Kidney capillary endothelial cell (primary cell): Measurements from ENCODE around the gene RNF152.

Experiments used
- DNase-seq: peaks from one replicate; pipeline ENCODE4 v3.0.0-alpha.2; 2018; ENCODE audit warnings: low spot score

The RNF152 gene, protein sequence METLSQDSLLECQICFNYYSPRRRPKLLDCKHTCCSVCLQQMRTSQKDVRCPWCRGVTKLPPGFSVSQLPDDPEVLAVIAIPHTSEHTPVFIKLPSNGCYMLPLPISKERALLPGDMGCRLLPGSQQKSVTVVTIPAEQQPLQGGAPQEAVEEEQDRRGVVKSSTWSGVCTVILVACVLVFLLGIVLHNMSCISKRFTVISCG

DNA sequence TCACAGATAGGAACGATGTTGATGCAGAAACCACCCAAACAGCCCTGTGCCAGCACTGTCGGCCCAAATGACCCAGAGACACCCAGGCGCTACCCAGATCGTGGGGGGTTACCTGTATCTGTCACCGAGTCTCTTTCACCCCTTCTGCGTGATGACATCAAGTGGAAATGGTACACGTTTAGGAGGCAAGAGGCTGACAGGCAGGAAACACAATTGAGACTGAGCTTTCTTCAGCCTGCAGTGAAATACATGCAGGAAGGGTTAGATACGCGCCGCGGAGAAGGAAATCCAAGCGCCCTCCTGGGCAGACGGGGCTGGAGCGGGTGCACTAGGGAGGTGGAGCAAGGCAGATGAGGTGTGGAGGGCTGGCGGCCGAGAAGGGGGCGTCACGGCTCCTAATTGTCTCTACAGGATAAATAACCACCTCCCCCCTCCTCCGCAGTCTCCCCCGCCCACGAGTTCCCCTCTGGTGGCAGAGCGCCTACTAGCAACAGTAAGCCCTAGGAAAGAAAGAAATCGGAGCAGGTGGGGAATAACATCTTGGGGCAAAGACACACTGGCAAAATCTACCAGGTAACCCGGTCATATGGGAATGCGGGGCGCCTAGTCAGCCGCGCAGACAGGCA is at the start of gene RNF152:
RNF152 (minus strand) TSS at position 325 of the 626 bp plus-strand sequence. CDS start 76,544 bp downstream, outside the sequence.
- DNase-seq: peak; percentile 36

DNA sequence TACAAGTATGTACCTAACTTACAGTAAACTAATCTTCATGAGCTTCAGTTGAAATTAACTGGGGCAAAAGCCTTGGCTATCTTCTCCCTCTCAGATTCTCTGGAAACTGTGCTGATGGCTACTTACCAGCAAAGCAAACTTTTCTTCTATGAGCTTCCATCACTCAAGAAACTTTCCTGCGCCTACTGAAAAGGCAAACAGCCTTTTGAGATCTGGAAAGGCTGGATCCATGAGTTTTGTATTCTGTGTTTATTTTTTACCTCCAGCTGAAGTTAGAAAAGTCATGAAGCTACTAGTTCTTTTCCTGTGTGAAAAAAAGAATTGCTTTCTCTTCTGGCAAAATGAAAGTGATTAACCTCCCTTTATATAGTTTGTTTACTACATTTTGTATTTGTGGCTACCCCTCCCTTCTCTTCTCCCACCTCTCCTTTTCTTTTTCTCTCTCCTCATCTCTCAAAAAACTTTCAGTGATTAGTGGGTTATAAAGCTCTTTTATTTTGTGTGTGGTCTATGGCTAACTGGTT is 49.2 kb upstream of the RNF152 start:
- DNase-seq: no peak

DNA sequence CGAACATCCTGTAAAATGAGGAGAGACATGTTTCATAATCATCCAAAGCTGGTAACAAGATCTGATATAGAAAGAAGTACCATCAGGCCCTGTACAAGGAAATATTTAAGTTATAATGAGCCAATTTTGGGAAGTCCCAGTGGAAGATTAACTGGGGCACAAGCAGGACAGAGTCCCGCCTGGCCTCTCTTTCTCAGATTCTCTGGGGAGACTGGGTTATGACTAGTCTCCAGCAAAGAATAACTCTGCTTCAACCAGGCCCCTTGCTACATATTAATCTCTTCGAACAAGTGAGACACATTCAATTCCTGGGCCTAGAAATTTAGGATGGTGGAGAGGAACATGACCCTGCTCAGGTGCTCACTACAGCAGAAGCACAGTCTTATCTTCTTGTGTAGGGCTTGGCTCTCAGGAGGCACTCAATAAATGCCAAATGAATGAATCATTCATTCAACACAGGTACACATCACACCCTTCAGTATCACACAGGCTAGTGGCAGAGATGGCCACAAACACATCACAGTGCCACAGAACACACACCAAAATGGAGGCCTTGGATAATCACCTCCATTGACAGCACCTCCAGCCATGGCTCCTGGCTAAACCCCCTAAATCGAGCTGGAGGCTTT is 46.4 kb upstream of the RNF152 start:
- no peak for DNase-seq

DNA sequence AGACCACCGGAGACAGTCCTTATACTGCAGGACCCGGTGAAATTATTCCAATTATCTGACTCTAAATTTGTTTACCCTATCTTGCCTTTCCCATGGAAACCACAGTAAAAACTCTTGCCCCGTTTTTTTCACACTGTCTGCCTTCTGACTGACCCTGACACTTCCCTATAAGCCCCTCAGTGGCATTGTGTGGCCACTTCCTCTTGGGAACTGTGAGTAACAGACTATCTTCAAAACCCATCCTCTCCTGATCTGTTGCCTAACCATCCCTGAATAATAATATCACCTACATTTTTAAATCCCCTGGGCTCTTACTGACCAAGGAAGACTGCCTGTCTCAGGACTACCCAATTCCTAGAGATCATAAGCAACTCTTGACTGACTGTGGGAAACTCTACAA is 42.6 kb upstream of the RNF152 start:
- no peak for DNase-seq

DNA sequence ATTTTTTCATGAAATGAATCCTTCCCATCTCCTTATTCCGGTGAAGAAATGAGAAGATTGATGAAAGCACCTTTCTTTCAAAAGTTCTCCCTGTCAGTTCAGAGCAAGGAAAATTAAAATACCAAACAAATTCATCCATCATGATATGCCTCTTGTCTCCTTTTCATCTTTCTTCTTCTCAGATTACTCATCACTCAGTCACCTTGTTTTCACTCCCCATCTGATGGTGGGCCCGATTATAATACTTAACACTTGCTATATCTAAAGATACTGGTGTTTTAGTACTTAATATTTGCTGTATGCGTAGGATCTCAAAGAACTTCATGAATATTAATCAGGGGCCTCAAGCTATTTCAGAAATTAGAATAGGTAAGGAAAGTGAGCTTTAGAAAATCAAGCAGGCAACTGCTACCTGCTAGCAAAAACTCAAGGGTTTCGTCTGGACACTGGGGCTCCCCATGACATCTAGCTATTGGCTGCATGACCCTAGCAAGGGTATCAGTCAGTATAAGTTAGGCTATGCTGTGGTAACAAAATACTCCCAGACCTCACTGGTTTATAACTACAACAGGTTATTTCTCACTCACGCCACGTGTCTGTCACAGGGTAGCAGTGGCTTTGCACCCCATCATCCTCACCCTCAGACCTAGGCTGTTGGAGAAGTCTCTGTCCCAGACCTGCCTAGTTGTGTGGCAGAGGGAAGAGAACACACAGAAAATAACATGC is 39.0 kb upstream of the RNF152 start:
- no peak for DNase-seq

DNA sequence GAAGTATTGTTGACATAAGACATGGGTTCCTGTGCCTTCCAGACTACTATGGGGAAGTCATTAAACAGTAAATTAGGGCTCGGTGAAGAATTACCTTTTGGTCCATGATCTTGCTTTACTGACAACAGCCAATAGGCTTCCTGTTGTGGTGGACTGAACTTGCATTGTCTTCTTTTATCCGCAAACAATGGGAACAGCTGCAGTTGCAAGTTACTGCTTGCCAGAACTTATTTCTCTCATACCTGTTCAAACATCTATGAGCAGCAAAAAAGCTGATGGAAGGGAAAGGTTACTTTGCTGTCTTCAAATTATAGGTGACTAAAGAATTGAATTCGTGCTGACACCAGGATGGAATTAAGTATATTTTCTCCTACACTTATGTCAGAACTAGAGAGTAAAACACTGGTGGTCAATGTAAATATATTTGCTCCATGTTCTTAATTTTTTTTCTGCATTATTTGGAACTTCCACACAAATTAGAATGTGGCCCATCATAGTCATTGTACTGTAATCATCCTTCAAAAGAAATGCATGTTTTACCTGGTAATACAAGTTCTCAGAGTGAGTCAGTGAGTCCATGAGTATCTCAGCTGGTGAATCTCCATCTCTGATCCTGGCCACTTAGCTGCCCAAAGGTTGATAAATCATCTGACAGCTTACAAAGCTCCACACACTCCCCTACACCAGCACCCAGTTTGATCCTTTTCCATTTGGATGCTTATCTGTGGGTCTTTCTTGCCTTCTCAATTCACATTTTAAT is 37.3 kb upstream of the RNF152 start:
- DNase-seq: no peak

DNA sequence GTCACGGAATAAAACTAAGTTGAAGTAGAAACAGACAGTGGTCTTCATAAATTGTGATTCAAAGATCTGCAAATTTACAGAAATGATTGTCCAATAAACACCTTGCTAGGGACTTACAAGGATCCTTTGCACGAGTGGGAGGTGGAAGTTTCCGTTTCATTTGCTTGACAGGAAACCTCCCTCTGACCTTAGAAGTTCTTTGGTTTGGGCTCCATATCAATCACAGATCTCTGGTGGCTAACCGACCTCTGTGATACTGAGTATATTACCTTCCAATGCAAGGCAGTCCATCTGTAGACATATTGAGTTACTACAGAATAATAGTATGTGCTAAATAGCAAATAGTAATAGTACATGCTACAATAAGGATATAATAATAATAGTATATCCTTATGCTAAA is 33.7 kb upstream of the RNF152 start:
- no peak for DNase-seq

DNA sequence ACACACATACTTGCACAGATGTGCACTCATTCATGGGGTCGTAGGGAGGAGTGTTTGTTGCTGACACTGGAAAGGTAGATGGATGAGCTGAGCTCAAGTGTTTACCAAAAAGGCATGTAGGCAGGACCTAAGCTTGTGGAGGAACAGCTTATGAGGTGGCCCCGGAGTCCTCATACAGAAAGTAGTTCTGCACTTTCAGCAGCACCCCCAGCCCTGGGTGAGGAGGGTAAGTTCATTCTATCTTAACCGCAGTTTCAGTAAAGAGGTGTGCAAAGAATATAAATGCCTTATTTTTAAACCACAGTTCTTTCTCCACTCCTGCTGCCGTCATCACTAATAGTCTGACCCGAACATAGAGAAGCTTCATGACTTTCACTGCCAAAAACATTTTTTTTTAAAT is 31.7 kb upstream of the RNF152 start:
- no peak for DNase-seq

DNA sequence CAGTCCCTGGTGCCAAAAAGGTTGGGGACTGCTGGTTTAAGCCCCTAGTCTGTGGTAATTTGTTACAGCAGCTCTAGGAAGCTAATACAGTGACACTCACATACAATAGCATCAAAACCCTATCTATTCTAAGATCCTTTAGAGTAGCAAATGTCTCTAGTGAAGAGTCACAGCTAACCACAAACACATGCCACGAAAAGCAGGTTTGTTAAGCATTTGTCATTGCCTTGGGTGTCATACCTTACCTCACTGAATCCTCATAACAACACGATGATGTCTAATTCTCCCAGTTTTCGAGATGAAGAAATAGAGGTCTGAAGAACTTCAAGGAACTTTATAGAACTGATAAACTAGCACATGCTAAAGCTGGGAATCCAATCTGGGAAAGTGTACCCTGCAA is 29.6 kb upstream of the RNF152 start:
- DNase-seq: no peak

DNA sequence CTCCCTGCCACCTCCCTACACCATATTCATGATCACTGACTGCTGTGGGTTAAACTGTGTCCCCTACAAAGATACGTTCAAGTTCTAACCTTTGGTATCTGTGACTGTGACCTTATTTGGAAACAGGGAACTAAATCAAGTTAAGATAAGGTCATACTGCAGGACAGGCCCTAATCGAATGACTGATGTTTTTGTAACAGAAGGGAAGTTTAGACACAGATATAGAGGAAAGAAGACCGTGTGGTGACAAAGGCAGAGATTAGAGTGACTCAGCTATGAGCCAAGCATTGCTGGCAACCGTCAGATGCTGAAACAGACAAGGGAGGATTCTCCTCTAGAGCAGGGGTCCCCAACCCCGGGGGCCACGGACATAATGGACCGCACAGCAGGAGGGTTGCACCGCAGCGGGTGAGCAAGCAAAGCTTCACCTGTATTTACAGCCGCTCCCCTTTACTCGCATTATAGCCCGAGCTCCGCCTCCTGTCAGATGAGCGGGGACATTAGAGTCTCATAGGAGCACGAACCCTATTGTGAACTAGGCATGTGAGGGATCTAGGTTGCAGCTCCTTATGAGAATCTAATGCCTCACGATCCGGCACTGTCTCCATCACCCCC is 28.9 kb upstream of the RNF152 start:
- no peak for DNase-seq

DNA sequence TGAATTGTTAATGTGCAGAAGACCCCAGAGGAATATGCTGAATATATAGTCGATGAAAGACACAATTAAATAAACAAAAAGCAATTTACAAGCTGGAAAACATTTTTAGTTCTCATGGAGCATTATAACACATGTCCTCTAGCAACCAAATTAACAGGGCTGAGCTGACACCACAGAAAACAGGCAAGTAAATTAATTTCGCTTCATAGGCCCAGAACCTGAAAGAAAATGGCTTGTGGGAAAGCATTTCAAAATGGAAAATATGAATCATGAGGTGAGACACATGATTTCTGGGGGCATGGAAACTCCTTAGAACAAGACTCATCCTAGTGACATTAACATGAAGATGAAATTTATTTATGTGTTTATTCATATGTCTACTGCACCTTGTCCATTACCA is 25.0 kb upstream of the RNF152 start:
- no peak for DNase-seq

DNA sequence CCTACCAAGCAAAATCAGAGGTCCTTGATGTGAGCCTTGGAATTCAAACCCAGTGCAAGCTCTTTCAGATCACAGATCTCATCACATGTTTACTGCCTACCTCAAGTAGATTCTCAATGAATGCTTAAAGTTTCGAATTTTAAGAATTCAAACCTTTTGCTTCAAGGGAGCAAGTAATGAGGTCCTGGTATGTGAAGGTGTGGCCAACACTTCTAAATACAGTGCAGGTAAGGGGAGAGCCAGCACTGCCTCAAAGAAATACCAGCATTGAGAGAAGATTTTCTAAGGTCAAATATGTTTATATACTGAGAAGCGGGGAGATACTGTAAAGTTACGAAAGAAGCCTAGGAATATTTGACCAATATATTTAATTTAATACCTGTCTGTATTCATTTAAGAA is 19.7 kb upstream of the RNF152 start:
- DNase-seq: no peak

DNA sequence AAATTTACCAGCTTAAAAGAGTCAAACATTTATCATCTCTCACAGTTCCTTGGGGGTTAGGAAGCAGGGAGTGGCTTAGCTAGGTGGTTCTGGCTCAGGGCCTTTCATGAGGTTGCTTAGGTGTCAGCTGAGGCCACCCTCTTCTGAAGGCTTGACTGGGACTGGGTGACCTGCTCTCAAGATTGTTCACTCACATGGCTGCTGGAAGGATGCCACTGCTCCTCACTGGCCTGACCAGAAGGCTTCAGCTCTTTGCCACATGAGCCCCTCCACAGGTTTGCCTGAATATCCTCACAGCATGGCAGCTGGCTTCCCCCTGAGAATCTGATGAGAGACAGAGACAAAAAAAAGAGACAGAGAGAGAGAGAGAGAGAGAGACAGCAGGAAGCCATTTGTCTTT is 17.3 kb upstream of the RNF152 start:
- DNase-seq: no peak

DNA sequence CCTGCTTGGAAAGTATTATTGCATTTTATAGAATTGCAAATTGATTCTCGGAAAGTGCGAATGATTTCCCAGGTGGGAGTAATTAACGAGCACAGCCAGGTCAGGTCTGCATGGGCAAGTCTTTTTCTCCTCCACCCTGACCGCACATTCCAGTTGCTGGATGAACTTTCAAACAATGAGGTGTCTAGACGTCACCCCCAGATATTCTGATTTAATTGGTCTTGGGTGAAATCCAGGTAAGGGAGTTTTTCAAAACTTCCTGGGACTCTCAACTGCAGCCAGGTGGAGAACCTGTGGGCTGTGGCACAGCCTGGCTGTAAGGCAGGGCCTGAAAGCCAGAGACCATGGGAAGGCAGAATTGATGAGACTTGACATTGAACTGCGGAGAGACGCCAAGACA is 15.9 kb upstream of the RNF152 start:
- no peak for DNase-seq

DNA sequence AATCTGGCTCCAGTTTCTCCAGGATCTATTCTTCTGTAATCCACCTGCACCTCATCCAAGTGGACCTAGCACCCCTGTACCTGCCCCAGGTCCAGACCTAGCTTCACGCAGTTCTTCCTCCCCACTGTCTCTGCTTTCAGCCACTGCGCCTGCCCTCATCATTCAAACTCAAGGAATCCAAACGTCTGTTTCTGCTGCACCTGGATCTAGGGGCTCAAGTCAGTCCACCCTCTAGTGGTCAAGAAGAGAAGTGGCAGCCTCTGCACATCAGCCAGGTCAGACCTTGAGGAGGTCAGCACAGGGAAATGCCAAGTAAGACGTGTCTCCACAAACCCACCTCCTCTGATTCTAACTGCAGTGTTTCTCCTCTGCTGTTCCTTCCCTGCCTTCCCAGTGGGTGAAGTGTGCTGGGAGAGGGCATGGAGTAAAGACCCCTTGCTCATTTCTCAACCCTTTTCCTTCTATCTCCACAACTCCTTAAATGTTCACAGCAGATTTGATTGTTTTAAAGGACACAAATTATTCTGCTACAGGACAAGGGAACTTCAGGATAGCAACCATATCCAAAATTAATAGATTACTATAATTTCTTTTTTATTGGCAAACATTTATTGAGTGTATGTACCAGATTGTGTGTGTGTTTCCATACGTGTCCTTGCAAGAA is 8.6 kb upstream of the RNF152 start:
- DNase-seq: peak; percentile 46

DNA sequence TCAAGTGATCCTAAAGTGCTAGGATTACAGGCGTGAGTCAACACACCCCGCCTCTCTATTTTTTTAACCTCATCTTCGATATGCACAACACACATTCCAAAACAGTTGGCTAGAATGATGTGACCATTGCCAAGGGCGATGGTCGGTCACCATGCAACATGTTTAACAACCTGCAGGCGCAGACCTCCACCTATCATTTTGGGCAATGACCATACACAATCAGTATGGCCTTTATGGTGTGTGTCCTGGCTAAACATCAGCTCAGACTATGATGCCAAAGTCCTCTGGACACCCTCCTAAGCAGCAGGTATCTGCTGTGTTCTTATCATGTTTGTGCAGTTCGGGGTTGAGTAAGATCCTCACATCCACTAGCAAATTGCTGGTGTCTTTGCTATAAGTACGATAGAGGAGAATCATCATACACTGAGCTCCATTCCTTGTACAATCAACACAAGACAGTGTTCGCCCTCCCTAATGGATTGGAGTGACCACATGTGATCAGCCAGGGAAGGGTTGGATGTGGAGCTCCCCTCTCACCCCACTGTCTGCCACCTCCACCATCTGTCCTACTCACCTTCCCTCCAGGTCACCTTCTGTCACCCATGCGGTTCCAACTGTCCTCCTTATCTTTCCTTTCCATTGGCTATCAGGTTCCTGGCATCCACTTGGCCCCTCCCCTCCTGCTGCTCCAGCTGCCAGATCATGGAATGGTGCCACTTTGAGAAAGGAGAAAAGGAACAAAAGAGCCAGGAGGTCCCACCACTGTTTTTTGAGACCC is 7.9 kb upstream of the RNF152 start:
- DNase-seq: no peak

DNA sequence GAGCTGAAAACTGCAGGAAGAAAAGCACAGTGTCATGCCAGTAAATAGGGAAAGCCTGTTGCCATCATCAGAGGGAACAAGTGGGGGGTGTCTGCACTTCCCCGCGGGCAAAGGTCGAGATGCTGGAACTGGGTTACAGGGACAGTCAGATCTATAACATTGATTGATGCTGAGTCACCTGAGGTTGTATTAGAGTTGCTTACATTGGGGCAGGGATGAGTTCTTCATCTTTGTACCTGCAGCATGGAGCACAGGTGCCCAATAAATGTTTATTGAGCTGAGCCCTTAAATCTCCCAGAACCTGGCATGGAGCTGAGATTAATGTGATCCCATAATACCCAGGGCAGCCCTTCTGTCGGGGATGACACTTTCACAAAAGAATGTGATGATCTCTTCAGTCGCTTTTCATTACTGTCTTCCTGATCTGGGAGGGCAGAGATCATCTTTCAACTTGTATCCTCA is 5.9 kb upstream of the RNF152 start:
- no peak for DNase-seq

DNA sequence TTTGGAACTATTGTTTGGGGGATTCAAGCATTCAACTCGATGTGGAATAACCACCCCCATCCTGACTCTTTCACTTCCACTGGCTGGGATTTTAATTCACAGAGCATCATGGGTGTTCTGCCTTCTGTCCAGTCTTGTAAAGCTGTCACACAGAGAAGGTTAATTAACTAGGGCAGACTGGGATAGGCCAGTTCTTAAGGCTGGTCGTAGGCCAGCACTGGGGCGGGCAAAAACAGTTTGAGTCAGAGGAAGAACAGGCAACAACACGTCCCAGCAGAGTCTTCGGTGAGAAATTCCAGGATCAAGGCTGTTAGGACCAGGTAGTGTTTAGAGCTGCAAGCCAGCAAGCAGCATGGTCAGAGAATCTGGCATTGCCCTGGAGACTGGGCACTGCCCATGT is 4.0 kb upstream of the RNF152 start:
- no peak for DNase-seq

DNA sequence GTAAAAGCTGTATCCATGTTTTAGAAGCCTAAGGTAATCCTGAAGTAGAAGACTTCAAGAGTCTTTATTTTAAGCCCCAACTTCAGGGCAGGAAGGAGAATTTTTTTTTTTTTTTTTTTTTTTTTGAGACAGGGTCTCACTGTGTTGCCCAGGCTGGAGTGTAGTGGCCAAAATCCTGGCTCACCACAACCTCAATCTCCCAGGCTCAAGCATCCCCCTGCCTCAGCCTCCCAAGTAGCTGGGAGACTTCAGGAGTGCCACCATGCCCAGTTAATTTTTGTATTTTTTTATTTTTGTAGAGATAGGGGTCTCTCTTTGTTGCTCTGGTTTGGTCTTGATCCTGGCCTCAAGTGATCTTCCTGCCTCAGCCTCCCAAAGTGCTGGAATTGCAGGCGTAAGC is 3.3 kb upstream of the RNF152 start:
- DNase-seq: no peak
